Colonic mucosa (tissue), 4 donors: ENCODE data around the gene CRNKL1. TPM values are rescaled to one million over a fixed set of nuclear protein-coding genes. Genes with fewer than 3 reads are reported as not detected.

Source experiments
- DNase-seq: peaks from one replicate; pipeline ENCODE4 v3.0.0-alpha.2; 2020
- H3K27ac ChIP-seq: fragments of 200-600 bp; one replicate; pipeline ENCODE4 v1.8.0; 2021
- H3K27me3 ChIP-seq: fragments of 200-600 bp; one replicate; pipeline ENCODE4 v1.8.0; 2021
- H3K36me3 ChIP-seq: fragments of 200-600 bp; one replicate; pipeline ENCODE4 v1.8.0; 2021
- H3K4me1 ChIP-seq: fragments of 200-600 bp; one replicate; pipeline ENCODE4 v1.8.0; 2021; ENCODE audit warnings: mild to moderate bottlenecking
- H3K4me3 ChIP-seq: fragments of 200-600 bp; one replicate; pipeline ENCODE4 v1.8.0; 2021
- H3K9ac ChIP-seq, 2 donors: one replicate each; pipeline ENCODE4 v1.7.0; 2013; ENCODE audit warnings: control low read depth in 2 of 2, low read depth in 2 of 2, low read length in 2 of 2
- H3K9me3 ChIP-seq: fragments of 200-600 bp; one replicate; pipeline ENCODE4 v1.8.0; 2021
- CTCF ChIP-seq: fragments of 200-600 bp; IDR thresholded peaks from one replicate; pipeline ENCODE4 v1.8.0; 2022; ENCODE audit warnings: antibody characterized with exemption, mild to moderate bottlenecking
- intact Hi-C: fragments of 100-400 bp; cut with DNase I; formaldehyde crosslinking; loops from one replicate; pipeline ENCODE4 v1.14.1; 2022
- total RNA-seq, 2 donors: library from RNA; stranded (reverse); fragmentation: NEBNext Ultra II Directional in 1 of 2; extraction: Animal tissue kit (Norgen Biotek cat#: 25700) in 1 of 2; gene quantifications; one replicate each; pipeline ENCODE4 v1.2.1, GENCODE V29; 2021
- donor health status: healthy.
- donor health status: DM: no; HTN: no; CAD: no.
- donor health status: DM: no; HTN: no; CAD: no.

Gene CRNKL1
- total RNA-seq, 2 donors from 2014 or later: 21.4 to 25.8 TPM

- Histone ChIP-seq H3K9ac (no peak overlapping the region), H3K27me3 (no peaks in the 10 kb centered on the region), H3K9me3 (no peaks in the 10 kb centered on the region), H3K27ac (no peak overlapping the region), H3K36me3 (peaks cover 11% of the 10 kb centered on the region), H3K4me1 (no peaks in the 10 kb centered on the region), H3K4me3 (no peak overlapping the region)
- intact Hi-C loops: no loop called here
- no peak for DNase-seq
- TF ChIP-seq CTCF: no peak
Measured at GRCh38 chr20:20036756-20037155, 15.5 kb downstream of the CRNKL1 start.

- Histone ChIP-seq H3K36me3 (no peaks in the 10 kb centered on the region), H3K27ac (no peak overlapping the region), H3K9me3 (no peaks in the 10 kb centered on the region), H3K4me3 (no peak overlapping the region), H3K9ac (no peak overlapping the region), H3K4me1 (no peaks in the 10 kb centered on the region), H3K27me3 (no peaks in the 10 kb centered on the region)
- DNase-seq: no peak
- no peak for TF ChIP-seq CTCF
- intact Hi-C loops: no loop called here
Measured at GRCh38 chr20:20034486-20034885, 17.8 kb downstream of the CRNKL1 start.

GRCh38 chr20:20031790-20032189 lies 20.5 kb downstream of the CRNKL1 start:
- no peak overlapping the region for H3K4me3 ChIP-seq
- no peaks in the 10 kb centered on the region for H3K36me3 ChIP-seq
- intact Hi-C loops: no loop called here
- DNase-seq: no peak
- H3K9me3 ChIP-seq: no peaks in the 10 kb centered on the region
- no peak for TF ChIP-seq CTCF
- H3K9ac ChIP-seq: no peak overlapping the region
- no peaks in the 10 kb centered on the region for H3K27me3 ChIP-seq
- no peak overlapping the region for H3K27ac ChIP-seq
- H3K4me1 ChIP-seq: no peaks in the 10 kb centered on the region

- no peak for TF ChIP-seq CTCF
- Histone ChIP-seq H3K27me3 (no peaks in the 10 kb centered on the region), H3K4me3 (no peak overlapping the region), H3K4me1 (no peaks in the 10 kb centered on the region), H3K9ac (no peak overlapping the region), H3K36me3 (no peaks in the 10 kb centered on the region), H3K9me3 (no peaks in the 10 kb centered on the region), H3K27ac (no peak overlapping the region)
- intact Hi-C loops: no loop called here
- DNase-seq: no peak
Measured at GRCh38 chr20:20027284-20027683, 25.0 kb downstream of the CRNKL1 start.

GRCh38 chr20:20024942-20025341 lies 27.3 kb downstream of the CRNKL1 start:
- no peaks in the 10 kb centered on the region for H3K9me3 ChIP-seq
- intact Hi-C loops: no loop called here
- no peaks in the 10 kb centered on the region for H3K27me3 ChIP-seq
- H3K9ac ChIP-seq: no peak overlapping the region
- H3K27ac ChIP-seq: no peak overlapping the region
- no peak for DNase-seq
- no peak for TF ChIP-seq CTCF
- no peaks in the 10 kb centered on the region for H3K36me3 ChIP-seq
- no peak overlapping the region for H3K4me3 ChIP-seq
- H3K4me1 ChIP-seq: no peaks in the 10 kb centered on the region

GRCh38 chr20:20023395-20023794 lies 28.9 kb downstream of the CRNKL1 start:
- H3K9ac ChIP-seq: no peak overlapping the region
- TF ChIP-seq CTCF: no peak
- no peaks in the 10 kb centered on the region for H3K9me3 ChIP-seq
- intact Hi-C loops: no loop called here
- peaks cover 4% of the 10 kb centered on the region for H3K4me1 ChIP-seq
- H3K4me3 ChIP-seq: no peak overlapping the region
- DNase-seq: no peak
- H3K27ac ChIP-seq: no peak overlapping the region
- no peaks in the 10 kb centered on the region for H3K27me3 ChIP-seq
- H3K36me3 ChIP-seq: no peaks in the 10 kb centered on the region
